CD4-positive, alpha-beta T cell (primary cell): ENCODE results near the gene VILL. TPM values are rescaled to one million over a fixed set of nuclear protein-coding genes. Genes with fewer than 3 reads are reported as not detected.
A peak's percentile ranks its signal among the peaks of the same experiment; 100 is the strongest.

Experiments
- ATAC-seq: fragments of 200-7000 bp; cut with Tn5 transposase; one replicate; pipeline ENCODE4 v1.10.0; 2022; ENCODE audit warnings: mild to moderate bottlenecking; ENCODE audit not compliant: poor library complexity
- CTCF ChIA-PET: fragments of 350-600 bp; sonication (Branson Sonifier 250); formaldehyde crosslinking; loops from one replicate; lab custom pipeline; 2021; ENCODE audit warnings: antibody characterized with exemption, inconsistent platforms; lab: Charles Lee
- POLR2A ChIA-PET: fragments of 350-600 bp; sonication (Branson Sonifier 250); formaldehyde crosslinking; loops from one replicate; lab custom pipeline; 2021; ENCODE audit warnings: antibody characterized with exemption, inconsistent platforms; lab: Charles Lee
- DNase-seq, 14 experiments: peaks; one replicate each; pipeline ENCODE4 v3.0.0-alpha.2; 2013 to 2020; ENCODE audit warnings: mixed read lengths in 2 of 14
- H3K27ac ChIP-seq, 2 donors: one replicate each; pipeline versions ENCODE4 v1.5.1 to v1.7.0; 2013; ENCODE audit warnings: low read length in 2 of 2, low read depth in 1 of 2, mild to moderate bottlenecking in 1 of 2
- H3K27me3 ChIP-seq, 2 experiments: 1 replicate in 1 of 2; 2 replicates in 1 of 2; pipeline versions ENCODE4 v1.6.1 to v1.7.0; 2013; ENCODE audit warnings: low read length in 2 of 2, control low read depth in 1 of 2, mild to moderate bottlenecking in 1 of 2, moderate library complexity in 1 of 2; ENCODE audit not compliant: insufficient read depth in 2 of 2, control insufficient read depth in 1 of 2
- H3K36me3 ChIP-seq: one replicate; pipeline ENCODE4 v1.6.1; 2013; ENCODE audit warnings: low read length, control low read depth; ENCODE audit not compliant: insufficient read depth
- H3K4me1 ChIP-seq: one replicate; pipeline ENCODE4 v1.6.1; 2013; ENCODE audit warnings: low read length, control low read depth; ENCODE audit not compliant: insufficient read depth
- H3K4me3 ChIP-seq: one replicate; pipeline ENCODE4 v1.5.1; 2013; ENCODE audit warnings: mild to moderate bottlenecking, low read length, moderate library complexity
- H3K9me3 ChIP-seq, 2 experiments: 1 replicate in 1 of 2; 2 replicates in 1 of 2; pipeline versions ENCODE4 v1.6.1 to v1.7.0; 2013; ENCODE audit warnings: low read length in 2 of 2, mild to moderate bottlenecking in 2 of 2, control low read depth in 1 of 2, moderate library complexity in 1 of 2; ENCODE audit not compliant: control insufficient read depth in 1 of 2, insufficient read depth in 1 of 2
- H3K27ac Mint-ChIP-seq: one replicate; pipeline ENCODE4 v1.8.0; 2020; ENCODE audit warnings: mixed read lengths
- H3K27me3 Mint-ChIP-seq: one replicate; pipeline ENCODE4 v1.8.0; 2021; ENCODE audit warnings: mixed read lengths
- H3K36me3 Mint-ChIP-seq: one replicate; pipeline ENCODE4 v1.8.0; 2021; ENCODE audit warnings: low read depth, mixed read lengths
- H3K4me1 Mint-ChIP-seq: one replicate; pipeline ENCODE4 v1.8.0; 2021; ENCODE audit warnings: low read depth, mixed read lengths
- H3K4me3 Mint-ChIP-seq: one replicate; pipeline ENCODE4 v1.8.0; 2020; ENCODE audit warnings: mild to moderate bottlenecking, mixed read lengths
- H3K9me3 Mint-ChIP-seq: one replicate; pipeline ENCODE4 v1.8.0; 2020; ENCODE audit warnings: mixed read lengths
- intact Hi-C, 2 experiments: fragments of 100-400 bp; cut with DNase I in 1 of 2; cut with micrococcal nuclease in 1 of 2; formaldehyde crosslinking; loops; one replicate each; pipeline versions ENCODE4 v1.15.1 to v1.9.0; 2023 to 2025; cut with DNase I, micrococcal nuclease
- total RNA-seq, 174 experiments: library from RNA in 2 of 174; stranded (reverse) in 2 of 174; gene quantifications; one replicate each; pipeline ENCODE4 v1.2.3 and lab custom pipeline; 2021 to 2026
- TF ChIP-seq, protein P1 (sequence below): fragments of 200-600 bp; IDR thresholded peaks from one replicate; pipeline ENCODE4 v1.8.0; 2022; ENCODE audit warnings: antibody characterized with exemption, mild to moderate bottlenecking

Gene VILL
- total RNA-seq, 2 experiments from 2014 or later: 23.2 to 24.4 TPM

DNA sequence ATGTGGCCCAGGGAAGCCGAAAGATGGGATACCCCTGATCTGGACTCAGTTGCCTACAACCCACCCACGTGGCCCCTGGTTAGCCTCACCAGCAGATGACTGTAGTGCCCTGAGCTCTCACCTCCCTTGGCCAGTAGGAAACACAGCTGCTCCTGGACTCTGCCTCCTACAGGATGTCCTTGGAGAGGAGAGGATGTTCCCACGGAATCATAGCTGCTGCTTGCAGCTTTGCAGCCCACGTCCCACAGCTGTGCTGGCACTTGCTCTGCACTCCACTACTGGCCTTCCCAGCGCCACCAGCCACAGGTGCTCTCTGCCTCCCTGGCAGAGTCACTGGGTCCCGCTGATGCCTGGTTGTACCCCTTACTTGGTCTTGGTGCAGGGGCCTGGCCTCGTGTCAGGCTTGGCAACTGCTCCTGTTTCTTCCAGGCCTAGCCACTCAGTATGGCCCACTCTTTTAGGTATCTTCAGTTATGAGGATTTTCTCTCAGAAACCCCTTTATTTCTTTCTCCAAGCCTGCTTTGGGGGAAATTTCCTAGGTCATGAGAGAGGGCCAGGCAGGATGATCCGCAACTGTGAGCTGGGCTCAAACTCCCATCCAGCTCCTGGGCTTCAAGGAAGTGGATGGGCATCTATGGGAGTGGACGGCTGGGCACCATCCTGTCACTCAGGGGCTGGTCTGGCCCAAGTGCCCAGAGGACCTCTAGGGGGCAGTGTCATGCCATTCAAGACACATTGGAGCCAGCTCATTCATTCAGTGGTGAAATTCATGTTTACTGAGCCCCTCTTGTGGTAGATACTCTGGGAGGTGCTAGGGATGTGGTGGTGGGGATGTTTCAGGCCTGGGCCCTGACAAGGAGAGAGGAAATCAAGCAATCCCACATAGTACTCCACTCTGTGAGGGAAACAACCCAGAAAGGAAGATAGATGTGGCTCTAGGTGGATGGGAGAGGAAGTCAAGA lies 16.2 kb upstream of the VILL start:
- no peaks in the 10 kb centered on the region for H3K36me3 ChIP-seq
- no peak overlapping the region for H3K27ac Mint-ChIP-seq
- TF ChIP-seq, protein P1, sequence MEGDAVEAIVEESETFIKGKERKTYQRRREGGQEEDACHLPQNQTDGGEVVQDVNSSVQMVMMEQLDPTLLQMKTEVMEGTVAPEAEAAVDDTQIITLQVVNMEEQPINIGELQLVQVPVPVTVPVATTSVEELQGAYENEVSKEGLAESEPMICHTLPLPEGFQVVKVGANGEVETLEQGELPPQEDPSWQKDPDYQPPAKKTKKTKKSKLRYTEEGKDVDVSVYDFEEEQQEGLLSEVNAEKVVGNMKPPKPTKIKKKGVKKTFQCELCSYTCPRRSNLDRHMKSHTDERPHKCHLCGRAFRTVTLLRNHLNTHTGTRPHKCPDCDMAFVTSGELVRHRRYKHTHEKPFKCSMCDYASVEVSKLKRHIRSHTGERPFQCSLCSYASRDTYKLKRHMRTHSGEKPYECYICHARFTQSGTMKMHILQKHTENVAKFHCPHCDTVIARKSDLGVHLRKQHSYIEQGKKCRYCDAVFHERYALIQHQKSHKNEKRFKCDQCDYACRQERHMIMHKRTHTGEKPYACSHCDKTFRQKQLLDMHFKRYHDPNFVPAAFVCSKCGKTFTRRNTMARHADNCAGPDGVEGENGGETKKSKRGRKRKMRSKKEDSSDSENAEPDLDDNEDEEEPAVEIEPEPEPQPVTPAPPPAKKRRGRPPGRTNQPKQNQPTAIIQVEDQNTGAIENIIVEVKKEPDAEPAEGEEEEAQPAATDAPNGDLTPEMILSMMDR: peak; percentile 85
- peaks cover 4% of the 10 kb centered on the region for H3K4me1 Mint-ChIP-seq
- H3K27me3 Mint-ChIP-seq: no peaks in the 10 kb centered on the region
- H3K4me1 ChIP-seq: peaks cover 5% of the 10 kb centered on the region
- intact Hi-C loops: loop anchor here (1.0 to 10.0 kb wide), 7 partner anchors 28 to 680 kb away; partner anchors contain the start of gene XYLB (in 1 of the 2)
- H3K4me3 Mint-ChIP-seq: no peak overlapping the region
- H3K9me3 Mint-ChIP-seq: no peaks in the 10 kb centered on the region
- POLR2A ChIA-PET: interaction anchor here (1.1 to 1.7 kb wide), 2 partner anchors 20 to 163 kb away, joined by 3 to 4 read pairs; partner anchors contain the start of gene ACAA1
- peak; percentile 49 to 85 (median 62) for DNase-seq
- no peak overlapping the region for H3K27ac ChIP-seq
- peak; percentile 97 for ATAC-seq
- CTCF ChIA-PET: interaction anchor here (0.6 to 1.6 kb wide), 16 partner anchors 8 to 324 kb away, joined by 3 to 11 read pairs (median 4); partner anchors contain the start of gene DLEC1
- no peaks in the 10 kb centered on the region for H3K36me3 Mint-ChIP-seq
- H3K4me3 ChIP-seq: no peak overlapping the region
- H3K27me3 ChIP-seq: no peaks in the 10 kb centered on the region
- H3K9me3 ChIP-seq: no peaks in the 10 kb centered on the region

DNA sequence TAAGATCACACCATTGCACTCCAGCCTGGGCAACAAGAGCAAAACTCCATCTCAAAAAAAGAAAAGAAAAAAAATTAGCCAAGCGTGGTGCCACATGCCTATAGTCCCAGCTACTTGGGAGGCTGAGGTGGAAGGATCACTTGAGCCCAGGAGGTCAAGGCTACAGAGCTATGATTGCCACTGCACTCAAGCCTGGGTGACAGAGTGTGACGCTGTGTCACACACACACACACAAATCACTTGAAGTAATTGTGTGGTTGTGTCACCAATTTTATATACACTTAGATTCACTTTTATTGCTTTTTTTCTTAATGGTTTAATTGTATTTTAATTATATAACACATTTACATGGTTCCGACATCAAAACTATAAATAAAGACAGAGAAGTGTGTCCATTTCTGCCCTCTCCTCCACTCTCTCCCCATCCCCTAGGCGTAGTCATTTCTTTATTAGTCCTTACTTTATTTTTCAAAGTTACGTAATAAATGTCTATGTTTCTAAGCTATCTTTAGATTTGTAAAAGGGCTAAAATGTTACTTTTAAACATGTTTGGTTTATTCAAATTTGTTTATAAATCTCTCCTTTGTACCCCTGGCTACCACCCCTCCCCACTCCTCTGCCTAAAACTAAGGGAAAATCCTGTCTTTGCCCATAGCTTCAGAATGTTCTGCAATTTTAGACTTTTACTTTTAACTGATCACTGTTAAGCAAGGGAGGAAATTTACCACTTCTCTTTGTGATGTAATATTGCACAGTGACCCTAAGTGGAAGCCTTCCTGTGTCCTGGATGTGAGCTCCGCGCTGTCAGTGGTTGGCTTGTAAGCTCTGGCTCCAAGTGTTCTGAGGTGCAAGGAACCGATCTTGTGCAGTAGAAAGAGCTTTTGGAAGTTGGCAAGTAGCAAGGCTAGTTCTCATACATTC lies 10.8 kb upstream of the VILL start:
- Histone ChIP-seq H3K4me1 (peaks cover 1% of the 10 kb centered on the region), H3K36me3 (no peaks in the 10 kb centered on the region), H3K27me3 (no peaks in the 10 kb centered on the region), H3K9me3 (no peaks in the 10 kb centered on the region), H3K27ac (peak overlapping the region in 1 of 2 donors; percentile 9), H3K4me3 (no peak overlapping the region)
- intact Hi-C loops: loop anchor here in 1 of 2 experiments (5.0 to 10.0 kb wide), 3 partner anchors 138 to 675 kb away; partner anchors contain the start of gene XYLB
- ChIA-PET CTCF (interaction anchor here (0.7 to 2.2 kb wide), 2 partner anchors 17 kb away, joined by 3 to 4 read pairs; no protein-coding TSS in a partner anchor), POLR2A (interaction anchor here (0.8 to 1.1 kb wide), 2 partner anchors 17 to 186 kb away, joined by 3 to 4 read pairs; partner anchors contain the start of gene OXSR1)
- H3K27me3 Mint-ChIP-seq: no peaks in the 10 kb centered on the region
- H3K4me1 Mint-ChIP-seq: peaks cover 1% of the 10 kb centered on the region
- ATAC-seq: no peak
- TF ChIP-seq, protein P1: no peak
- H3K4me3 Mint-ChIP-seq: no peak overlapping the region
- H3K9me3 Mint-ChIP-seq: no peaks in the 10 kb centered on the region
- peak in 2 of 14 experiments; percentile 56 to 67 for DNase-seq
- no peak overlapping the region for H3K27ac Mint-ChIP-seq
- H3K36me3 Mint-ChIP-seq: no peaks in the 10 kb centered on the region
